NOMO-1 (cell line): Measurements from ENCODE around the gene ANKRD12.
"Not testable (repeated sequence)": the region's sequence is repeated elsewhere in the genome, so short reads cannot be mapped to it uniquely, and the experiment has no call there.

Source experiments
- DNase-seq, 2 experiments: peaks; one replicate each; lab custom pipeline; 2025; ENCODE audit not compliant: unreplicated experiment in 2 of 2; lab: John Stamatoyannopoulos, UW

ANKRD12 gene

DNA sequence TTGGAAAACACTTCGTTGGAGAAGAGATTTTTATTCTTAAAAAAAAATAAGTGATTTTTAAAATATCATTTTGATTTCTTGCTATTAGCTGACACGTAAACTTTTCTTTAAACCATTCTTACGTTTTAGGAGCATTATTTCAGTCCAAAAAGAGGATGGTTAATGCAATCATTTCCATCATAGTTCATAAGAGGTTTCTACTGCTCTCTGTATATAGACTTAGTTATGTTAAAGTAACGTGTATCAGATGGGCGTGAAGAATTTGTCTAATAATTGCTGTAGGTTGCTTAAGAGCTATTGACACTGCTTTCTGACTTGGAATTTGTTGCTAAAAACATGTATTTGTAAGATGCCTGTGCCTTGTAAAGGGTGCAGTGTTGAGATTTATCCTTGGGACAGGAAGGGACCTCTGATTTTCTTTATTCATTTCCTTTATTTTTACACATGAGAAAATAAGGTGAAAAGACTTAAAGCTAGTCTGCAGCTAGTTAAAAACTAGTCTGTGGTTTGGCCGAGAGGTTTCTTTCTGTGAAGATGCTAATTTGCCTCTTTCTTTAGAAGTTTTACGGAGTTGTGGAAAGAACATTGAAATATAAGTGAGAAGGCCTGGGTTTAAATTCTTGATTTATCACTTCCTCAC lies 2.9 kb downstream of the ANKRD12 start:
- DNase-seq = peak in 1 of 2 experiments; percentile 35

DNA sequence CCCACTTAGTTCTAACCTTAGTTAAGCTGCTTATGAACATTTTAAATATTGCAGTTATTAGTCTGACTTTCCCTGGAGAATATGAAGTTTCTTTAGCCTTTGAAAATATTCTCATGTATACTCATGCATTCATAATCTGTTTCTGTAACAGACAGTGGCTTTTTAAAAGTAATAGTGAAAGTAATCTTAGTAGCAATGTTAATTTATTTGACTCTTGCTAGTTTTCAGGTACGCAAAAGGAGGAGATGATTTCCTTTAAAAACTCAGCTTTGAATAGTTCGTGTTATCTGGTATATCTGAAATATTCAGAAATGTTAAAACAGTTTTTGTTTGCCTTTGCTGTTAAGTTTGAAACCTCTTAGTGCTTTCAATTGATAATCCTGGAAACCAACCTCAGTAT lies 3.8 kb downstream of the ANKRD12 start:
- DNase-seq = no peak

DNA sequence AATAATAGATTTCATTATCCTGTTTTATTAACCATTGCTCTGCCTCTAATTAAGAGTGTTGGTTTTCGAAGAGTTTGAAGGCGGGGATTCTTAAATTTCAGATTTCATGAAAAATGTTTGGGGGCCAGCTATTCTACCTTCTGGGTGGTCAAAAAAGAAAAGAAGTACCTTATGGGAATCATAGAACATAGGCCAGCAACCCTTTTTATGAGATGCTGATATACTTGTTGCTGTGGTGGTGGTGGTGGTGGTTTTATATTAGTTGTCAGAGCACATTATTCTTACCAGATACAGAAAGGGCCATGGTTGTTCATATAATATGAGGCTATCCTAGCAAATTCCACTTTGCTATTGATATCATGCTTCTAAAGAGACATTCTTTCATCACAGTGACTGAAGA lies 4.4 kb downstream of the ANKRD12 start:
- no peak for DNase-seq

DNA sequence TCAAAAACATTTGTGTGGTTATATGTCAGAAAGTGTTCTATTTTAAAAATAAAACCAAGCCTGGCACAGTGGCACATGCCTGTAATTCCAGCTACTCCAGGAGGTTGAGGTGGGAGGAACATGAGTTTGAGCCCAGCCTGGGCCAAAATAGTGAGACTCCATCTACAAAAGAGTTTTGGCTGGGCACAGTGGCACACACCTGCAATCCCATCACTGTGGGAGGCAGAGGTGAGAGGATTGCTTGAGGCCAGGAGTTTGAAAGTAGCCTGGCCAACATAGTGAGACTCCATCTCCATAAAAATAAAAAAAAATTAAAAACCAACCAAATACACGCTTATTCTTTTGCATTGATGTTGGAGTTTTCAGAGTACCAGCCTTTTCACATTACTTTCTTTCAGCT lies 9.6 kb downstream of the ANKRD12 start:
- no peak for DNase-seq

DNA sequence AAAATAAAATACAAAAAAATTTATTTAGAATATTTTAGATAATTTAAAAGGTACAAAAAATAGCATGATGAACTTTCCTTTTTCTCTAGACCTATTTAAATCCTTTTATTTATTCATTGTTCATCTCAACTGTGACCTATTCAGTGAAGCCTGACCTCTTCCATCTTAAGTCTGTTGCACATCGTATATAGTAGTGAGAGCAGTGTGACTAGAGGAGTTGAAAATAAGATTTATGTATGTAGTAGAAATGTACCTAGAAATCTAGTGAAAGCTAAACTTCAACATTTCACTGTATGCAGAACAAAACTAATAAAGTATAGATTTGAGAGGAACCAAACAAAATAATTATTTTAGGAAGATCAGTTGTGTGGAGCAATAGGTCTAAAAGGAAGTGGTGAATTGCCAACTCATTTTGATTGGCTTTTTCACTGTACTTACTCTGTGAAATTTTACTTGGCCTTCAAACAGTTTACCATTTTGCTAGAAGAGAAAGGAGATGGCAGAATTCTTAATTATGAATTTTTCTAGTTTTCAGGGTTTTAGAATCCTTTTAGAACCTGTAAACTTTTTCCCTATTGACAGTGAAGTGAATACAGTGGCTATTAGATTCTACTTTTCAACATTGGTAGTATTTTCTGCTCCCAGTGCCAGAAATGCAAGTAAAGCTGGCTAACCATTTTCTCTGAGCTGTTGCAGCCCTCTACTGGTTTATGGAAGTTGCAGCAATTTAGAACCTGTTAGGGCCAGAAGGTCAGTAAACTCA lies 11.0 kb downstream of the ANKRD12 start:
- DNase-seq = peak; percentile 80 to 92

DNA sequence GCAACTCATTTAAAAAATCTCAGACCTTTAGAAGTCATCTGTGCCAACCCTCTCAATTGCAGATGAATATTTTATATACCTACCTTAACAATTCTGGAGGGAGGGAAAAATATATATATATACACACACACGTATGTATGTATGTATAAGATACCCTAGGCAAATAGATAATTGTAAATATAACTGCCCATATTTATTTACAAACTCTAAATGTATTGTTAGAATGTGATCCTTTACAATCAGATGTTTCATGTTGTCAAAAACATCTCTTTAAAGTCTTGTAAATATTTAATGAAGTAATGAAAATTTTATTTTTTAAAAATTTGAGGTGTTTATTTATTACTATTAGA lies 11.6 kb downstream of the ANKRD12 start:
- no peak for DNase-seq

DNA sequence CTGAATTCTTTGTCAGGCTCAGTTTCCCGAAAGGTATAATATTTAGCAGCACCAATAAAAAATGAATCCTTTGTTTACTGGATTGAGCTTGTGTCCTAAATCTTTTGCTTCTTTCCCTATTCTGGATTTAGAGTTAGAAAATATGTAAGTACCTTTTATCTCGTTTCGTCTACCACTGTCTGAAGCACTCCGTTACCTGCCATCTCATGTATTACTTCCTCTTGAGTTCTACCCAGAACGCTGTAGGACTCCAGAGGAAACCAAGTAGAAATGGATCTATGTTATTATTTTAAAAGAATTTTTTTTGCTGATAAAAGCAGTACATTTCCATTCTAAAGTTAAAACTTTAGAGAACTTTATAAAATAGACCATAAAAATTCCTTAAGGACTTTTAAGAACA lies 13.5 kb downstream of the ANKRD12 start:
- no peak for DNase-seq

DNA sequence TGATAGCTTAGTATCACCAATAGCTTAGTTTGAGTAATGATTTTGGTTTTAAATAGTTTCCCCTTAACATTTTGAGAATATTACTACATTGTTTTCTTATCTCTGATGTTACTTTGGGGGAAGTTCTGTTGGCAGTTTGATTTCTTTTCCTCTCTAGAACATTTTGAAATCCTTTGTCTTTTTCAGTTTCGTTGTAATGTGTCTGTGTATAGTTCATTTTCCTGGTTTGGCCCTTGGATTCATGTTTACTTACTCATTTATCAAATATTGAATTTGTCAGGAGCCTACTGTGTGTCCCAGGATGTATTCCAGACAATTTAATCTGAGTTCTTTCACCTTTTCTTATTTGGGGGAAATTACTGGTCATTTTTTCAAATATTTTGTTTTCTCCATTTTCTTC lies 16.7 kb downstream of the ANKRD12 start:
- peak in 1 of 2 experiments; percentile 57 for DNase-seq

DNA sequence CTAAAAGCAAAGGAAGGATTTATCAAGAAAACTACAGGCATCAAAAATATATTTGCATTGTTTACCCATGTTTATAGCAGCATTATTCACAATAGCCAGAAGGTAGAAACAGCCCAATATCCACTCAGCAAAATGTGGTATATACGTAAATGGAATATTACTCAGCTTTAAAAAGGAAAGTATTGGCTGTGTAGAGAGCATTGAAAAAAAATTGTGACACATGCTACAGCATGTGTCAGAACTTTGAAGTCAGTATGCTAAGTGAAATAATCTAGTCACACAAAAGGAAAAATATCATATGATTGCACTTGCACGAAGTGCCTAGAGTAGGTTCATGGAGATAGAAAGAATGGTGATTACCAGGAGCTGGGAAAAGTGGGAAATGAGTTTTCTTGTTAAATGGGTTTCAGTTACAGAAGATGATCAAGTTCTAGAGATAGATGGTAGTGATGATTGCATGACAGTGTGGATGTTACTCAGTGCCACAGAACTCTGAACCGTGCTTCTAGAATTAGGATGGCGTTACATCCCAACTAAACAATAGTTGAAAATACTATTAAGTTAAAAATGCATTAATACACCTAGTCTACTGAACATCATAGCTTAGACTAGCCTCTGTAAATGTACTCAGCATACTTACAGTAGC lies 20.1 kb downstream of the ANKRD12 start:
- no peak for DNase-seq

DNA sequence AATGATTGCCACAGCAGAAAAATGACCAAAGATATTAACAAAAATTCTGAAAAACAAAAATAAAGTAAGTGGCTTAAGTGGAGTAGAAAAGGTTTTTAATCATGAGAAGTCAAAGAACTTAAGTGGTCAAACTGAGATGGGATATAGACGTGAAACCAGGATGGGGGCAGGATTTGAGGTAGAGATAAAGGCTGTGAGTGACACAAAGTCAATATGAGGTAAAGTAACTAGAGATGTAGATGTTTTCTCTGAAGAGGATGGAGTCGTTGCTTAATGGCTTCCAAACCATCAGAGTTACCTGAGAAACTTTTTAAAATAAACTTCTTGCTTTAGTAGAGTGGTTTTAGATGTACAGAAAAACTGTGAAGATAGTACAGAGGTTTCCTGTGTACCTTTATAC lies 21.2 kb downstream of the ANKRD12 start:
- no peak for DNase-seq

DNA sequence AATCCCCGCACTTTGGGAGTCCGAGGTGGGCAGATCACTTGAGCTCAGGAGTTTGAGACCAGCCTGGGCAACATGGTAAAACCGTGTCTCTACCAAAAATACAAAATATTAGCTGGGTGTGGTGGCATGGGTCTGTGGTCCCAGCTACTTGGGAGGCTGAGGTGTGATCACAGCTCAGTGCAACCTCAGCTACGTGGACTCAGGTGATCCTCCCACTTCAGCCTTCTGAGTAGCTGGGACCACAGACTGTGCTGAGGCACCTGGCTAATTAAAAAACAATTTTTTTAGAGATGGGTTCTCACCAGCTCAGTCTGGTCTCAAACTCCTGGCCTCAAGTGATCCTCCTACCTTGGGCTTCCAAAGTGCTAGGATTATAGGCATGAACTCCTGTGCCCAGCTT lies 23.4 kb downstream of the ANKRD12 start:
- no peak for DNase-seq

DNA sequence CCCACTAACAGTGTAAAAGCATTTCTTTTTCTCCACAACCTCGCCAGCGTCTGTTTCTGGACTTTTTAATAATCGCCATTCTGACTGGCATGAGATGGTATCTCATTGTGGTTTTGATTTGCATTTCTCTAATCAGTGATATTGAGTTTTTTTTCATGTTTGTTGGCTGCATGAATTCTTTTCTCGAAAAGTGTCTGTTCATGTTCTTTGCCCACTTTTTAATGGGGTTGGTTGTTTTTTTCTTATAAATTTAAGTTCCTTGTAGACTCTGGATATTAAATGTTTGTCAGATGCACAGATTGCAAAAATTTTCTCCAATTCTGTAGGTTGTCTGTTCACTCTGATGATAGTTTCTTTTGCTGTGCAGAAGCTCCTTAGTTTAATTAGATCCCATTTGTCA lies 26.1 kb downstream of the ANKRD12 start:
- not testable (repeated sequence) for DNase-seq

DNA sequence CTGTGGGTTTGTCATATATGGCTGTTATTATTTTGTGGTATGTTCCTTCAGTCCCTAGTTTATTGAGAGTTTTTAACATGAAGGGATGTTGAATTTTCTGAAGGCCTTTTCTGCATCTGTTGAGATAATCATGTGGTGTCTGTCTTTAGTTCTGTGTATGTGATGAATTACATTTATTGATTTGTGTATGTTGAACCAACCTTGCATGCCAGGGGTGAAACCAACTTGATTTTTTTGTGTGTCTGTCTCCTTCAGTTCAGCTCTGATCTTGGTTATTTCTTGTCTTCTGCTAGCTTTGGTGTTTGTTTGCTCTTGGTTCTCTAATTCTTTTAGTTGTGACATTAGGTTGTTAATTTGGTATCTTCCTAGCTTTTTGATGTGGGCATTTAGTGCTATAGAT lies 27.6 kb downstream of the ANKRD12 start:
- not testable (repeated sequence) for DNase-seq

DNA sequence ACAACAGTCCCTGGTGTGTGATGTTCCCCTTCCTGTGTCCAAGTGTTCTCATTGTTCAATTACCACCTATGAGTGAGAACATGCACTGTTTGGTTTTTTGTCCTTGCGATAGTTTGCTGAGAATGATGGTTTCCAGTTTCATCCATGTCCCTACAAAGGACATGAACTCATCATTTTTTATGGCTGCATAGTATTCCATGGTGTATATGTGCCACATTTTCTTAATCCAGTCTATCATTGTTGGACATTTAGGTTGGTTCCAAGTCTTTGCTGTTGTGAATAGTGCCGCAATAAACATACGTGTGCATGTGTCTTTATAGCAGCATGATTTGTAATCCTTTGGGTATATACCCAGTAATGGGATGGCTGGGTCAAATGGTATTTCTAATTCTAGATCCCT lies 29.3 kb downstream of the ANKRD12 start:
- DNase-seq = not testable (repeated sequence)

DNA sequence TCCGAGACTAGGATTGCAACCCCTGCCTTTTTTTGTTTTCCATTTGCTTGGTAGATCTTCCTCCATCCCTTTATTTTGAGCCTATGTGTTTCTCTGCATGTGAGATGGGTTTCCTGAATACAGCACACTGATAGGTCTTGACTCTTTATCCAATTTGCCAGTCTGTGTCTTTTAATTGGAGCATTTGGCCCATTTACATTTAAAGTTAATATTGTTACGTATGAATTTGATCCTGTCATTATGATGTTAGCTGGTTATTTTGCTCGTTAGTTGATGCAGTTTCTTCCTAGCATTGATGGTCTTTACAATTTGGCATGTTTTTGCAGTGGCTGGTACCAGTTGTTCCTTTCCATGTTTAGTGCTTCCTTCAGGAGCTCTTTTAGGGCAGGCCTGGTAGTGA lies 32.9 kb downstream of the ANKRD12 start:
- not testable (repeated sequence) for DNase-seq

DNA sequence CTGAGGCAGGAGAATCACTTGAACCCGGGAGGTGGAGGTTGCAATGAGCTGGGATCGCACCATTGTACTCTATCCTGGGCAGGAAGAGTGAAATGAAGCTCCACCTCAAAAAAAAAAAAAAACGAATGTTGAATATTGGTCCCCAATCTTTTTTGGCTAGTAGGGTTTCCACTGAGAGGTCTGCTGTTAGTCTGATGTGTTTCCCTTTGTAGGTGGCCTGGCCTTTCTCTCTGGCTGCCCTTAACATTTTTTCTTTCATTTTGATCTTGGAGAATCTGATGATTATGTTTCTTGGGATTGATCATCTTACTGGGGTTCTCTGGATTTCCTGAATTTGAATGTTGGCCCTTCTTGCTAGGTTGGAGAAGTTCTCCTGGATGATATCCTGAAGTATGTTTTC lies 35.3 kb downstream of the ANKRD12 start:
- DNase-seq = not testable (repeated sequence)

DNA sequence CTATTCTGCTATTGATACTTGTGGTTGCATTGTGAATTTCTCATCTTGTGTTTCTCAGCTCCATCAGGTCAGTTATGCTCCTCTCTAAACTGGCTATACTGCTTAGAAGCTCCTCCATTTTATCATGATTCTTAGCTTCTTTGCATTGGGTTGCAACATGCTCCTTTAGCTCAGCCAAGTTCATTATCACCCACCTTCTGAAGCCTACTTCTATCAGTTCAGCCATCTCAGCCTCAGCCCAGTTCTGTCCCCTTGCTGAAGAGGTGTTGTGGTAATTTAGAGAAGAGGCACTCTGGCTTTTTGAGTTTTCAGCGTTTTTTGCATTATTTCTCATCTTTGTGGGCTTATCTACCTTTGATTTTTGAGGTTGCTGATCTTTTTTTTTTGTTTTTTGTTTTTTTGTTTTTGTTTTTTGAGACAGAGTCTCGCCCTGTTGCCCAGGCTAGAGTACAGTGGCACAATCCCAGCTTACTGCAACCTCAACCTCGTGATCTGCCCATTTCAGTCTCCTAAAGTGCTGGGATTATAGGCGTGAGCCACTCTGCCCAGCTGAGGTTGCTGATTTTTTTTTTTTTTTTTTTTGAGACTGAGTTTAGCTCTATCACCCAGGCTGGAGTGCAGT lies 36.0 kb downstream of the ANKRD12 start:
- no peak for DNase-seq

DNA sequence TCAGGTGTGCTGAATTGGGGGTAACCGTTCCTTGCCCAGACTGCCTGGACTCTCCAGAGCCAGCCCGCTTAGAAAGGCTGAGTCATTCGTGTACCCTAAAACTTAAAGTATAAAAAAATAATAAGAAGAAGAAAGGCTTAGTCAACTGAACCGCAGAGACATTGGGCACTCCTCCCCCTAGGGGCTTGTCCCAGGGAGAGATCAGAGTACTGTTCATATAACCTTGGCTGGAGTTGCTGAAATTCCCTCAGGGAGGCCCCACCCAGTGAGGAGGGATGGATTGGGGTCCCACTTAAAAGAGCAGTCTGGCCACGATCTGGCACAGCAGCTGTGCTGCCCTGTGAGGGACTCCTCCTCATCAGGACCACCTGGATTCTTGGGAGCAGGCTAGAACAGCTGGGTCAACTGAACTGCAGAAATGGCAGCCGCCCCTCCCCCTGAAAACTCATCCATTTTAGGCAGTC lies 37.2 kb downstream of the ANKRD12 start:
- DNase-seq = no peak

DNA sequence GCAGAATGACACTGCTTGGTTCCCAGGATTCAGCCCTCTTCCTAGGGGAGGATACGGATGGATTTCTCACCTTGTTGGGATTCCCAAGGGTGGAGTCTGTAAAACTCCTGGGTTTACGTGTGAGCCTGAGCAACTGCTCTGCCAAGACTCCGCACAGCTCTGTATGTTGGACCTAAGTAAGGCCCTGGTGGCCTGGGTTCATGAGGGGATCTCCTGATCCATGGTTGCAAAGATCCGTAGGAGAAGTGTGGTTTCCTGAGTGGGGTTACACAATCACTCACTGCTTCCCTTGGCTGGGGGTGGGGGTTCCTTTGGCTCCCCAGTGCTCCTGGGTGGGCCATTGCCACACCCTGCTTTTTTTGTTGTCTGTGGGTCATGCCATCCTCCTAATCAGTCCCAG lies 37.7 kb downstream of the ANKRD12 start:
- no peak for DNase-seq

DNA sequence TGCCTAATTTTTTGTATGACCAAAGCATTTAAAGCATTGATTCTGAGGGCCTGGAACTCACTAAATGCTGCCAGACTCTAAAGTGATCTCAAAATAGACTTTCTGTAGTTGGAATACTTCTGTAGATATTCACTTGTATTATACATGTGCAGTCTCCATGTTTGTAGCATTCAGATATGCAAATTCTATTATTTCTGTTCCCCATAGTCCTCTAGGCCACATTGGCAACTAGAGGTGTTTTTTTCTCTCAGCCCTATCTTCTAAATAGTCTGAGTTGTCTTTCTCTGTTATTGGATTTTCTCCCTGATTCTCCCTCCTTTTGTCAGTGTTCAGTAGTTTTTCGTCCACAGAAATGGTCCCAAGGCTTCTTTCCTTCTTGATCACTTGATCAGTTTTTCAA lies 38.5 kb downstream of the ANKRD12 start:
- no peak for DNase-seq

DNA sequence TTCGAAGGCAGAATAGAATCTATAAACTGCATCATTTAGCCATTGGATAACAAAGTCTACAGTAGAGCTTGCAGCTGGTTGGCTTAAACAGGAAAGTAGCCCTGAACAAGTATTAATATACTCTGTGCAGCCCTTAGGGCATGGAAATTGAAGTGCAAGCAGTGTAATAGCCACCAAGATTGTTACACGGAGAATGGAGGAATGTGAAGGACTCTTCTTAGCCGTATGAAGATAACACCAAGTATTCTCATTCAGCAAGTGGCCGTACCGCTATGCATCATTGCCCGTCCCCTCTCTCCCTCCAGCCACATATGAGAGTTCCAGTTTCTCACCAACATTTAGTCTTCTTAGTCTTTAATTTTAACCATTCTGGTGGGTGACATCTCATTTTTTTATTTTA lies 40.5 kb downstream of the ANKRD12 start:
- no peak for DNase-seq

DNA sequence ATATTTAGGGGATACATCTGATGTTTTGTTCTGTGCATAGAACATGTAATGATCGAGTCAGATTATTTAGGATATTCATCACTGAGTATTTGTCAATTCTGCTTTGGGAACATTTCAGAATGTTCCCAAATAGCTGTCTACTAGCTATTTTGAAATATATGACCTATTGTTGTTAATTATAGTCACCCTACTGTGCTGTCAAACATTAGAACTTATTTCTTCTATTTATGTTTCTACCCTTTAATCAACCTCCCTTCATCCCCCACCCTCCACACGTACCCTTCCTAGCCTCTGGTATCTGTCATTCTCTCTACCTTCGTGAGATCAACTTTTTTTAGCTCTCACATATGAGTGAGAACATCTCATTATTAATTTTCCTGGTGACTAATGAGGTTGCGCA lies 40.9 kb downstream of the ANKRD12 start:
- no peak for DNase-seq
